ENCODE results near the gene CFAP74. TPM values are rescaled to one million over a fixed set of nuclear protein-coding genes. Genes with fewer than 3 reads are reported as not detected.

Gene CFAP74
- total RNA-seq, 4 donors from 2014 or later, result 0.13 TPM; not detected in 3

DNA sequence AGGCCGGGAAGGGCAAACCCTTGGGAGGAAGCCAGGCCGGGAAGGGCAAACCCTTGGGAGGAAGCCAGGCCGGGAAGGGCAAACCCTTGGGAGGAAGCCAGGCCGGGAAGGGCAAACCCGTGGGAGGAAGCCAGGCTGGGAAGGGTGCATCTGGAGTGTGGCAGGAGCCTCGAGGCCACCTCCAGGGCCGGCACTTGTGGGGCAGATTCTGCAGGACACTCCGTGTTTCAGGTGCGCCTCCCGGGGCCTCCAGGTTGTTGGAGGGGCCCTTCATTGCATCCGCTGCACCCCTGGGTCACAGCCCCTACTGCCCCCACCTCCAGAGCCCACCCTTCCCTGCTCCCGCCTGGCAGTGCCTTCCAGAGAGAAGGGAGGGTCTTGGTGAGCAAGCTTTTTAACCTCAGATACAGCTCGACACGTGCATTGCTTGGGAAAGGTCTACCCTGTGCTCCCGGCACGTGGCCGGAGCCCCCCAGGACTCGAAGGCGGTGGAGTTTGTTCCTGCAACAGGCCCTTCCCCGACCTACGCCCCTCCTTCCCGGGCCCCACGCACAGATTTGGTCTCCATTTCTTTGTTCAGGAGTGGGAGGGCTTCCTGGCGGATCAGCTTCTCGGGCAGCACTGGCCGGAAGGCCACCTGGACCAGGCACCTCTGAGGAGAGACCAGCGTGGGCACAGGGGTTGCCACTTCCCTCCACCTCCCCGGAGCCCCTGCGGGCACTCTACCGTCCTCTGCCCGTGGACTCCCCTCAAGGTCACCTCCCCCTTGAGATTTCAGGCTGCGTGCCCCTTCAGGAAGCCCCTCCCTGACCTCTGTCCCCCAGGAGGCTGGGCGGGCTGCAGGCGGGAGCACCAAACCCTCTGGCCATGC is 75.1 kb downstream of the CFAP74 start:
- Histone ChIP-seq H3K27me3 (no peaks in the 10 kb centered on the region), H3K4me3 (replicated peaks in 1 of 3) (no peak overlapping the region), H3K9me3 (no peaks in the 10 kb centered on the region), H3K4me1 (no peaks in the 10 kb centered on the region), H3K36me3 (no peaks in the 10 kb centered on the region), H3K27ac (no peak overlapping the region)
- 69 to 87% methylated on average over 19 to 28 of the region's 34 CpGs for WGBS, 2 donors
- intact Hi-C loops (cut with DNase I), result no loop called here
- DNase-seq, result no peak
- TF ChIP-seq, protein P1, sequence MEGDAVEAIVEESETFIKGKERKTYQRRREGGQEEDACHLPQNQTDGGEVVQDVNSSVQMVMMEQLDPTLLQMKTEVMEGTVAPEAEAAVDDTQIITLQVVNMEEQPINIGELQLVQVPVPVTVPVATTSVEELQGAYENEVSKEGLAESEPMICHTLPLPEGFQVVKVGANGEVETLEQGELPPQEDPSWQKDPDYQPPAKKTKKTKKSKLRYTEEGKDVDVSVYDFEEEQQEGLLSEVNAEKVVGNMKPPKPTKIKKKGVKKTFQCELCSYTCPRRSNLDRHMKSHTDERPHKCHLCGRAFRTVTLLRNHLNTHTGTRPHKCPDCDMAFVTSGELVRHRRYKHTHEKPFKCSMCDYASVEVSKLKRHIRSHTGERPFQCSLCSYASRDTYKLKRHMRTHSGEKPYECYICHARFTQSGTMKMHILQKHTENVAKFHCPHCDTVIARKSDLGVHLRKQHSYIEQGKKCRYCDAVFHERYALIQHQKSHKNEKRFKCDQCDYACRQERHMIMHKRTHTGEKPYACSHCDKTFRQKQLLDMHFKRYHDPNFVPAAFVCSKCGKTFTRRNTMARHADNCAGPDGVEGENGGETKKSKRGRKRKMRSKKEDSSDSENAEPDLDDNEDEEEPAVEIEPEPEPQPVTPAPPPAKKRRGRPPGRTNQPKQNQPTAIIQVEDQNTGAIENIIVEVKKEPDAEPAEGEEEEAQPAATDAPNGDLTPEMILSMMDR (IDR thresholded peaks at IDR 0.05), result no peak
- TF ChIP-seq POLR2A (IDR thresholded peaks at IDR 0.05), result no peak

DNA sequence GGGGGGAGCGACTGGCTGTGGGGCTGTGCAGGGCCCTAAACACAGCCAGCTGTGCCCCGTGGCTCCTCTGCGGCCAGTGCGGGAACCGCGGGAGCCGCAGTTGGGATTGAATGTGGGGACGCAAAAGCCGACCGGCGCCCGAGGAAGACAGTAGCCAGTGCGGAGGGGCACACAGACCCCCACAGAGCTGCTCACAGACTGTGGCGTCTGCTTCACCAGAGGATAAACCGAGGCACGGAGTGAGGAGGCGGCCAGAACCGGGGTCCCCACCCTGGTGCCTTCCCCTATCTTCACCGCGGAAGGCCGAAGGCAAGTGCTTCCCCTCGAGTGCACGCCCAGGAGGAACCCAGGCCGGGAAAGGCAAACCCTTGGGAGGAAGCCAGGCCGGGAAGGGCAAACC is 75.8 kb downstream of the CFAP74 start:
- Histone ChIP-seq H3K9me3 (no peaks in the 10 kb centered on the region), H3K27ac (no peak overlapping the region), H3K4me1 (no peaks in the 10 kb centered on the region), H3K36me3 (no peaks in the 10 kb centered on the region), H3K27me3 (no peaks in the 10 kb centered on the region), H3K4me3 (replicated peaks in 1 of 3) (no peak overlapping the region)
- intact Hi-C loops (cut with DNase I), result no loop called here
- 82 to 91% methylated on average over 13 to 21 of the region's 25 CpGs for WGBS, 2 donors
- no peak for DNase-seq
- no peak for TF ChIP-seq POLR2A (IDR thresholded peaks at IDR 0.05)
- TF ChIP-seq, protein P1 (IDR thresholded peaks at IDR 0.05), result no peak

DNA sequence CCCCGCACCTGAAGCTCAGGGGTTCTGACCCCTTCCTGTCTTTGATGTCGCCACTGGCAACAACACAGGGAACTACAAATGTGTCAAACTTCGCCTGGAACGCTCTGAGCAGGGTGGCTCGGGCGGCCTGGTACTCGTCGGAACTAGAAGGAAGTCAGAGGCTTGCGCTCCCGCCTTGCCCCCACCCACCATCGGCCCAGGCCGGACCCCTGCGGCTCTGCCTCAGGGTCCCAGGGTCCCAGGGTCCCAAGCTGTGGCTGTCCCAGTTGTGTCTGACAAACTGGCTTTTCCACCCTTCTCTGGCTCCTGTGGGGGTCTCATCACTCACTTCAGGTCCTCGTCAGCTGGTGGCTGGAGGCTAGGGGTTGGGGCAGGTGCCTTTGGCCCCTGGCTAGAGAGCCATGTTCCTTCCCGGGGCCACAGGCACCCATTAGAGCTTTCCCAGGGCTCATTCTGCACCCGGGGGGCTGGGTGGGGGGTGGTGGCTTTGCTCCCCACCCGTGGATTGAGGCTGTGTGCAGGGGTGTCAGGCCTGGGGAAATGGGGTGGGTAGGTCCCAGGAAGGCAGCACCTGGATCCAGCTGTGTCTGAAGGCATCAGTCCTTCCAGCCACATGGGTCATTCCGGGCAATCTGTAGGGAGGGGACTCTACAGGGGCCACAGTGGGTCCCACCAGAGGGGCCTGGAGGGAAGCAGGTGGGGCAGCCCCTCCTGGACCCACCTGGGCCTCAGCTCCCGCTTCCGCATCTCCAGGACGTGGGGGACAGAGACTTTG is 76.5 kb downstream of the CFAP74 start:
- intact Hi-C loops (cut with DNase I), result no loop called here
- no peak for DNase-seq
- H3K4me3 ChIP-seq (replicated peaks in 1 of 3), result no peak overlapping the region
- no peak overlapping the region for H3K27ac ChIP-seq
- H3K27me3 ChIP-seq, result no peaks in the 10 kb centered on the region
- whole genome bisulfite sequencing, 2 donors, result 73 to 88% methylated on average over 12 to 13 of the region's 21 CpGs
- H3K36me3 ChIP-seq, result no peaks in the 10 kb centered on the region
- no peaks in the 10 kb centered on the region for H3K9me3 ChIP-seq
- TF ChIP-seq POLR2A (IDR thresholded peaks at IDR 0.05), result no peak
- TF ChIP-seq, protein P1 (IDR thresholded peaks at IDR 0.05), result no peak
- H3K4me1 ChIP-seq, result no peaks in the 10 kb centered on the region

DNA sequence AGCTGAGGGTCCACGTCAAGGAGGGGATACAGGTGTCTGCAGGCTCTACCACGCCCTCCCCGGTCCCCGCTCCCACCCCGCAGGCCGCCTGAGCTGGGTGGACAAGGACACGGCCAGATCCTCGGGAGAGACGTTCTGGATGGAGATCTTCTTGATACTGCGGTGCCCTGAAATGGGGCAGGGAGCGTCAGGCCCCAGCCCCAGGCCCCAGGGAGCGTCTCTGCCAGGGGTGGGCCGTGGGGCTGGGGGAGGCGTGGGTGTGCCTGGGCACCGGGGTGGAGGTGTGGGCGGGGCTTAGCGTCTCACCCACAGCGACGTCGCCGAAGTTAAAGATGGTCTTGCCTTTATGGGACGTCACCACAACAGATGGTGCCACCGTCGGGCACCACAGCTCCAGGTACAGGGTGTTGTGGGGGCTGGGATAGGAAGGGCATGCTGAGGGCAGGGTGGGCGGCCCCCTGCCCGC is 77.2 kb downstream of the CFAP74 start:
- DNase-seq, result no peak
- no peaks in the 10 kb centered on the region for H3K4me1 ChIP-seq
- intact Hi-C loops (cut with DNase I), result no loop called here
- no peak overlapping the region for H3K27ac ChIP-seq
- no peaks in the 10 kb centered on the region for H3K9me3 ChIP-seq
- H3K27me3 ChIP-seq, result no peaks in the 10 kb centered on the region
- 82 to 86% methylated on average over 17 to 23 of the region's 26 CpGs for whole genome bisulfite sequencing, 2 donors
- H3K36me3 ChIP-seq, result no peaks in the 10 kb centered on the region
- TF ChIP-seq, protein P1 (IDR thresholded peaks at IDR 0.05), result no peak
- no peak for TF ChIP-seq POLR2A (IDR thresholded peaks at IDR 0.05)
- no peak overlapping the region for H3K4me3 ChIP-seq (replicated peaks in 1 of 3)

Data from thyroid gland (tissue), 4 donors.